Measurements from ENCODE around the gene PFN4. TPM values are rescaled to one million over a fixed set of nuclear protein-coding genes. Genes with fewer than 3 reads are reported as not detected.

PFN4 gene
- total and polyA plus RNA-seq, 9 of the 15 experiments (the other 6 are each of a cell fraction or from before 2014, with no cell fraction given), result 0.07 to 0.54 (median 0.31) TPM; not detected in 2

DNA sequence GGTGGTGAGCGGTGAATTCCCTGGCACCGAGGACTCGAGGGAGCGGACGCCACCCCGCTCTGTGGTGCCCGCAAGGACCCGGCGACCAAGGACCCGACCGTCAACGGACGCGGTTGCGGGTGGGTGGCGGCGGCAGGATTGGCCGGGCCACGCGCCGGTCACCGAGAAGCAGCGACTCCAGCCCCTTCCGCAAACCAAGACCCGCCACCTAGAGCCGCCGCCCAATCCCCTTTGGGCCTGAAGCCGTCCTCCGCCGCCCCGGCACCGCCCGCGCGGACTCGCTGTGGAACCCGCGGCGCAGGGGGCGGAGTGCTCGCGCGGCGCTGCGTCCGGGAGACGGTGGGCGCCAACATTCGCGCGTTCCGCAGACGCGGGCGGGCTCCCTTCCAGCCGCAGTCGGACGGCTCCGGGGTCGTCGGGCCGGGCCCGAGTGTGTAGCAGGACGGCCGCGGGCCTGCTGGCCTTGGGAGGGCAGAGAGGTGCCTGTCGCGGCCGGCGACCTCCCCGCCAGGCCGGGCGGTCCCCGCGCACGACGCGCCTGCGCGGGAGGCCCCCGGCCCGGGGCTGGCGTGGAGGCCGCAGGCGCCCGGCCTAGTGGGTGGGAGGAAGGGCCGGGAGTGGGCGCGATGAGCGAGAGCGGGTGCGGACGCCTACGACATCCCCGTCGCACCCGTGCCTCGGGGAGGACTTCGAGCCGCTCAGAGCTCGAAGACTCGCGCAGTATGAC lies at the start of gene PFN4, which contains the start of gene FAM228B (continued):
- TF ChIP-seq, protein P1, sequence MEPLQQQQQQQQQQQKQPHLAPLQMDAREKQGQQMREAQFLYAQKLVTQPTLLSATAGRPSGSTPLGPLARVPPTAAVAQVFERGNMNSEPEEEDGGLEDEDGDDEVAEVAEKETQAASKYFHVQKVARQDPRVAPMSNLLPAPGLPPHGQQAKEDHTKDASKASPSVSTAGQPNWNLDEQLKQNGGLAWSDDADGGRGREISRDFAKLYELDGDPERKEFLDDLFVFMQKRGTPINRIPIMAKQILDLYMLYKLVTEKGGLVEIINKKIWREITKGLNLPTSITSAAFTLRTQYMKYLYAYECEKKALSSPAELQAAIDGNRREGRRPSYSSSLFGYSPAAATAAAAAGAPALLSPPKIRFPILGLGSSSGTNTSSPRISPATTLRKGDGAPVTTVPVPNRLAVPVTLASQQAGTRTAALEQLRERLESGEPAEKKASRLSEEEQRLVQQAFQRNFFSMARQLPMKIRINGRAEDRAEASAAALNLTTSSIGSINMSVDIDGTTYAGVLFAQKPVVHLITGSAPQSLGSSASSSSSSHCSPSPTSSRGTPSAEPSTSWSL (CRISPR knock-in tag; IDR thresholded peaks at IDR 0.05; ENCODE audit: borderline replicate concordance), result no peak
- no peak for TF ChIP-seq ZNF311 (CRISPR knock-in tag; IDR thresholded peaks at IDR 0.05)
- TF ChIP-seq, protein P2, sequence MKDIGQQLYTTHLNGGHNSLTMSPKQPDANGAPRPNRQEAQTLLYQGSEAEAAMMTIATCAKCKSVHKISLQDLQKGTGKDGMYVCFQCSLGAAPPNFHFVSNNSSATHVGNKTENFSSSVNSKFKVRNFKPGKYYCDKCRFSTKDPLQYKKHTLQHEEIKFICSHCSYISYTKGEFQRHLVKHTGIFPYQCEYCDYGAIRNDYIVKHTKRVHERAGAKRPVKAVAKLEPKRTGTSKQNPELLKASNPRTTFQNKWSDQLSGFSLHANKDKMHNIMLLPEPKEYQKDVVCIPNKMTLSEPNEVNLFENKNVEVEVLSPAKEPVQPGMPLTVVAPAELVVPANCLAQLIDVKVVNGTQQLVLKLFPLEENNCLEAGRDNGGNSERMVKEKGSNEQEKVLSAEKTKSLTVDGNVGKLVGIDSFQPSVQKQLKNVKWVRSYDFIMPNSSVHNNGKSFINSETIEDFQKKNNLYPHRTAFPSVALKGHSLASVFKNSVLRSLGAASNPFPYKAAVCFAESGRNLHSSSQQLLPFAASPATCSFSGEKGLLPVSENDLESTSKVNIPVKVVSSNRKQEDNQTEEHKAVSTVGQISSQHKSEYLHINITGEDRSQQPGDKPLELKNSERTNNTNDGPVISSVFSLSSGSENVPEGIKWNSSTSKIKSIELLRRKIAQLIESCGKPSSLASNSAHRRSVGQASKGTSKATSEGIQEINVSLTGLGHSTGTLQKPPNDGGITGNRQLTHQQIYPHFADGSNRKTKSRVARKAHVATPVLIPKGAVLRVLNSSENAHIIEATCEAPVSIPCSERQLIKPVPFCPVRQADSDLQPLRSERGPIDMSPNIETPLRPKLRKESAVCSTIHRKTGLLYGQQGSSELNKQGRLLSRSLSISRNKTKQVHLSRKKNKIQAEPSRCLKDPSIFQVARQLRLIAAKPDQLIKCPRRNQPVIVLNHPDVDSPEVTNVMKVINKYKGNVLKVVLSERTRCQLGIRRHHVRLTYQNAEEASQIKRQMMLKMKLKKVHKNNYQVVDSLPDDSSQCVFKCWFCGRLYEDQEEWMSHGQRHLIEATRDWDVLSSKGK (CRISPR knock-in tag; IDR thresholded peaks at IDR 0.05), result no peak
- no peak for TF ChIP-seq ZEB2 (IDR thresholded peaks at IDR 0.05)
- 0 out of 2 replicates have a peak, but pooled peaks have one; percentile 64 for TF ChIP-seq ZNF197 (CRISPR knock-in tag; IDR thresholded peaks at IDR 0.05; ENCODE audit: low read depth)
- TF ChIP-seq, protein P3, sequence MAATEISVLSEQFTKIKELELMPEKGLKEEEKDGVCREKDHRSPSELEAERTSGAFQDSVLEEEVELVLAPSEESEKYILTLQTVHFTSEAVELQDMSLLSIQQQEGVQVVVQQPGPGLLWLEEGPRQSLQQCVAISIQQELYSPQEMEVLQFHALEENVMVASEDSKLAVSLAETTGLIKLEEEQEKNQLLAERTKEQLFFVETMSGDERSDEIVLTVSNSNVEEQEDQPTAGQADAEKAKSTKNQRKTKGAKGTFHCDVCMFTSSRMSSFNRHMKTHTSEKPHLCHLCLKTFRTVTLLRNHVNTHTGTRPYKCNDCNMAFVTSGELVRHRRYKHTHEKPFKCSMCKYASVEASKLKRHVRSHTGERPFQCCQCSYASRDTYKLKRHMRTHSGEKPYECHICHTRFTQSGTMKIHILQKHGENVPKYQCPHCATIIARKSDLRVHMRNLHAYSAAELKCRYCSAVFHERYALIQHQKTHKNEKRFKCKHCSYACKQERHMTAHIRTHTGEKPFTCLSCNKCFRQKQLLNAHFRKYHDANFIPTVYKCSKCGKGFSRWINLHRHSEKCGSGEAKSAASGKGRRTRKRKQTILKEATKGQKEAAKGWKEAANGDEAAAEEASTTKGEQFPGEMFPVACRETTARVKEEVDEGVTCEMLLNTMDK (IDR thresholded peaks at IDR 0.05; ENCODE audit: borderline replicate concordance, insufficient read depth, low read depth, low read length, poor library complexity, severe bottlenecking), result no peak
- TF ChIP-seq ZNF134 (CRISPR knock-in tag; conservative IDR thresholded peaks at IDR 0.05), result no peak
- no peak for TF ChIP-seq STAT5A (IDR thresholded peaks at IDR 0.05; ENCODE audit: borderline replicate concordance, low read length)
- no peak for TF ChIP-seq GTF2F1 (IDR thresholded peaks at IDR 0.05; ENCODE audit: low read depth, low read length)
- peak; percentile 74 for TF ChIP-seq NFYB (IDR thresholded peaks at IDR 0.05; ENCODE audit: extremely low read depth, insufficient read length)
- TF ChIP-seq, protein P4, sequence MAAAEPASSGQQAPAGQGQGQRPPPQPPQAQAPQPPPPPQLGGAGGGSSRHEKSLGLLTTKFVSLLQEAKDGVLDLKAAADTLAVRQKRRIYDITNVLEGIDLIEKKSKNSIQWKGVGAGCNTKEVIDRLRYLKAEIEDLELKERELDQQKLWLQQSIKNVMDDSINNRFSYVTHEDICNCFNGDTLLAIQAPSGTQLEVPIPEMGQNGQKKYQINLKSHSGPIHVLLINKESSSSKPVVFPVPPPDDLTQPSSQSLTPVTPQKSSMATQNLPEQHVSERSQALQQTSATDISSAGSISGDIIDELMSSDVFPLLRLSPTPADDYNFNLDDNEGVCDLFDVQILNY (CRISPR knock-in tag; IDR thresholded peaks at IDR 0.05), result no peak
- TF ChIP-seq SMARCE1 (IDR thresholded peaks at IDR 0.05), result no peak
- TF ChIP-seq ZNF695 (CRISPR knock-in tag; IDR thresholded peaks at IDR 0.05), result no peak
- TF ChIP-seq MYNN (IDR thresholded peaks at IDR 0.05), result no peak
- no peak for TF ChIP-seq MYNN (CRISPR knock-in tag; IDR thresholded peaks at IDR 0.05)
- TF ChIP-seq, protein P5, sequence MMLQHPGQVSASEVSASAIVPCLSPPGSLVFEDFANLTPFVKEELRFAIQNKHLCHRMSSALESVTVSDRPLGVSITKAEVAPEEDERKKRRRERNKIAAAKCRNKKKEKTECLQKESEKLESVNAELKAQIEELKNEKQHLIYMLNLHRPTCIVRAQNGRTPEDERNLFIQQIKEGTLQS (IDR thresholded peaks at IDR 0.05), result no peak
- TF ChIP-seq, protein P5 (CRISPR knock-in tag; conservative IDR thresholded peaks at IDR 0.05), result no peak
- TF ChIP-seq ZNF668 (CRISPR knock-in tag; IDR thresholded peaks at IDR 0.05), result no peak
- no peak for TF ChIP-seq KLF13 (tag; IDR thresholded peaks at IDR 0.05; ENCODE audit: borderline replicate concordance, low read depth)
- no peak for TF ChIP-seq ZFP36 (IDR thresholded peaks at IDR 0.05; ENCODE audit: low read depth, low read length, partially characterized antibody)
